GM12872 (cell line): ENCODE results near the gene PRKD1.

Source experiments
- TF ChIP-seq, protein P1 (sequence below): IDR thresholded peaks from 3 replicates; pipeline ENCODE4 v1.5.1; 2011; ENCODE audit warnings: low read depth, mild to moderate bottlenecking, low read length, moderate library complexity; ENCODE audit not compliant: insufficient read depth

PRKD1 gene

GRCh38 chr14:29654901-29655550 lies 272.6 kb downstream of the PRKD1 start:
- TF ChIP-seq, protein P1, sequence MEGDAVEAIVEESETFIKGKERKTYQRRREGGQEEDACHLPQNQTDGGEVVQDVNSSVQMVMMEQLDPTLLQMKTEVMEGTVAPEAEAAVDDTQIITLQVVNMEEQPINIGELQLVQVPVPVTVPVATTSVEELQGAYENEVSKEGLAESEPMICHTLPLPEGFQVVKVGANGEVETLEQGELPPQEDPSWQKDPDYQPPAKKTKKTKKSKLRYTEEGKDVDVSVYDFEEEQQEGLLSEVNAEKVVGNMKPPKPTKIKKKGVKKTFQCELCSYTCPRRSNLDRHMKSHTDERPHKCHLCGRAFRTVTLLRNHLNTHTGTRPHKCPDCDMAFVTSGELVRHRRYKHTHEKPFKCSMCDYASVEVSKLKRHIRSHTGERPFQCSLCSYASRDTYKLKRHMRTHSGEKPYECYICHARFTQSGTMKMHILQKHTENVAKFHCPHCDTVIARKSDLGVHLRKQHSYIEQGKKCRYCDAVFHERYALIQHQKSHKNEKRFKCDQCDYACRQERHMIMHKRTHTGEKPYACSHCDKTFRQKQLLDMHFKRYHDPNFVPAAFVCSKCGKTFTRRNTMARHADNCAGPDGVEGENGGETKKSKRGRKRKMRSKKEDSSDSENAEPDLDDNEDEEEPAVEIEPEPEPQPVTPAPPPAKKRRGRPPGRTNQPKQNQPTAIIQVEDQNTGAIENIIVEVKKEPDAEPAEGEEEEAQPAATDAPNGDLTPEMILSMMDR = no peak

GRCh38 chr14:29653303-29653702 lies 274.3 kb downstream of the PRKD1 start:
- TF ChIP-seq, protein P1 = no peak

DNA sequence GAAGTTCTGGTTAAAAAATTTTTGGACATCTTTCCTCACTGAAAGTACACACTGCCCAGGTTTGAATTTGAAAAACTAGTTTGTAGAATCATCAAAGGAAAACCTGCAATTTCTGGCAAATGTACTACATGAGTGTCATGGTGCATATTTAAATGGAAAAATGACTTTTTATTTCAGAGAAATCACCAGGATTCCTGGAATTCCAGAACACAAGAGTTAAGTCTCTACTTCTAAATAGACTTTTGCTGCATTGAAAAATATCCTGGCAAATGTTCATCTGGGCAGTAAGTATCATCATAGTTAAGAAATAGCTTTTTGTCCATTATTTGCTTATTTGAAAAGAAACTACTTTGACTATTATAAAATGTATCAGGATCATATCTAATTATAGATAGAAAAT lies 275.1 kb downstream of the PRKD1 start:
- TF ChIP-seq, protein P1 = no peak

- TF ChIP-seq, protein P1 = no peak
These were observed 276.9 kb downstream of the PRKD1 start for GRCh38 chr14:29650554-29651269.

GRCh38 chr14:29649170-29649569 lies 278.5 kb downstream of the PRKD1 start:
- TF ChIP-seq, protein P1 = no peak

GRCh38 chr14:29648045-29648444 lies 279.6 kb downstream of the PRKD1 start:
- TF ChIP-seq, protein P1 = no peak

DNA sequence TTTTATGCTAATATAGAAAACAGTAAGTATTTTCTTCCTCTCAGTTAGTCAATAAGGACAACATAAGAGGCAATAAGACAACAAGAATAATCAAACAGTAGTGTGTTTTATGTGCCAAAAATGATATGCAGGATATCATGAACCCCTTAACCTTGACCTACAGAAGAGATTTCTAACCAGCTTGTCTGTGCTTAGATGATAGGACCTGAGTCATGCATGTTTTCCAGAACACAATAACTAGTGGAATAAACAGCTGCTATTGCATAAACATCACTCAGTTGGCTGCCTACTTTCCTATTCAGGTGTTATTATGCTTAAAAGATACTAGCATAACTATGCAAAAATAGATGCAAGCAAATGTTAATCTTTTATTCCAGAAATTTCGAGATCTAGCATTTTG lies 282.5 kb downstream of the PRKD1 start:
- TF ChIP-seq, protein P1 = no peak
